Measurements from ENCODE around the gene IL17RA.

The IL17RA gene

GRCh38 chr22:17085277-17086181 is 729 bp downstream of the IL17RA start:
- DNase-seq = peak; percentile 40 to 52

GRCh38 chr22:17086296-17086695 is 1.5 kb downstream of the IL17RA start:
- no peak for DNase-seq

GRCh38 chr22:17086788-17087497 is 2.1 kb downstream of the IL17RA start:
- no peak for DNase-seq

GRCh38 chr22:17087498-17088131 is 2.8 kb downstream of the IL17RA start:
- DNase-seq = peak in 1 of 2 experiments; percentile 26

- no peak for DNase-seq
Measured at GRCh38 chr22:17090550-17090949, 5.8 kb downstream of the IL17RA start.

GRCh38 chr22:17091851-17092250 is 7.1 kb downstream of the IL17RA start:
- DNase-seq = no peak

- no peak for DNase-seq
Measured at GRCh38 chr22:17093081-17093480, 8.3 kb downstream of the IL17RA start.

- DNase-seq = no peak
Measured at GRCh38 chr22:17095538-17095937, 10.7 kb downstream of the IL17RA start.

- DNase-seq = no peak
Measured at GRCh38 chr22:17096071-17096470, 11.3 kb downstream of the IL17RA start.

- no peak for DNase-seq
Measured at GRCh38 chr22:17097062-17097461, 12.3 kb downstream of the IL17RA start.

GRCh38 chr22:17097701-17098100 is 12.9 kb downstream of the IL17RA start:
- DNase-seq = no peak

GRCh38 chr22:17098379-17098819 is 13.6 kb downstream of the IL17RA start:
- DNase-seq = no peak

GRCh38 chr22:17100621-17101020 is 15.8 kb downstream of the IL17RA start:
- DNase-seq = no peak

GRCh38 chr22:17101475-17102296 is 16.9 kb downstream of the IL17RA start:
- no peak for DNase-seq

- DNase-seq = peak in 1 of 2 experiments; percentile 30
Measured at GRCh38 chr22:17102297-17102667, 17.5 kb downstream of the IL17RA start.

GRCh38 chr22:17103351-17103750 is 18.6 kb downstream of the IL17RA start:
- DNase-seq = no peak

- DNase-seq = no peak
Measured at GRCh38 chr22:17104336-17104935, 19.6 kb downstream of the IL17RA start.

- DNase-seq = no peak
Measured at GRCh38 chr22:17105143-17106129, 20.6 kb downstream of the IL17RA start.

GRCh38 chr22:17106161-17106784 is 21.5 kb downstream of the IL17RA start:
- DNase-seq = no peak

- no peak for DNase-seq
Measured at GRCh38 chr22:17106785-17107546, 22.2 kb downstream of the IL17RA start.

Data from stimulated activated CD4-positive, alpha-beta T cell treated with anti-CD3 and anti-CD28 coated beads, Interleukin-4, amount 100 ng/mL, for 4 hours (primary cell).